DMS53 treated with DMSO at 0.1 percent for 48 hours (cell line): ENCODE measurements around the gene GUCY1A2.
A peak's percentile ranks its signal among the peaks of the same experiment; 100 is the strongest.
"Not testable (repeated sequence)": the region's sequence is repeated elsewhere in the genome, so short reads cannot be mapped to it uniquely, and the experiment has no call there.

Experiments
- DNase-seq: peaks from one replicate; lab custom pipeline; 2025; ENCODE audit not compliant: unreplicated experiment; lab: John Stamatoyannopoulos, UW

The GUCY1A2 gene

GRCh38 chr11:106957030-106957482, 61.2 kb downstream of the GUCY1A2 start:
- no peak for DNase-seq

- DNase-seq: peak; percentile 93
Measured at GRCh38 chr11:106950067-106950491, 68.2 kb downstream of the GUCY1A2 start.

- DNase-seq: no peak
Measured at GRCh38 chr11:106943089-106943488, 75.2 kb downstream of the GUCY1A2 start.

- no peak for DNase-seq
Measured at GRCh38 chr11:106939157-106939556, 79.1 kb downstream of the GUCY1A2 start.

DNA sequence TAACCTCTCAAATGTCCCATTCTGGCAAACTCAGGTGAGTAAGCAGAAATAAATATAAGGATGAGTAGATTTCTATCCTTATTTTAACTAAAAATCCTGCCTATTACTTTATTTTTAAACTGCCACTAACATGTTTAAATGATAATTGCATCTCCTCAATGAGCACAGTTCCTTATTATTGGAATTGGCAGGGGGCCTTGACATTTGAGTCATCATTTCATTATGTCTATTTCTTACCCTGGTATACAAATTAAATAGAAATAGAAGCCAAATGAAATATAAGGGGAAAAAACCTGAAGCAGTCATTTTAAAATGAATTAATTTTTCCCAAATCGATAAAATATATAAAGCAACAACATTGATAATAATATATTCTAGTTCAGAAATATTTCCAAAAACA, 81.2 kb downstream of the GUCY1A2 start:
- no peak for DNase-seq

- DNase-seq: no peak
Measured at GRCh38 chr11:106925245-106925644, 93.0 kb downstream of the GUCY1A2 start.

GRCh38 chr11:106920899-106921509, 97.3 kb downstream of the GUCY1A2 start:
- DNase-seq: no peak

GRCh38 chr11:106917973-106918372, 100.3 kb downstream of the GUCY1A2 start:
- no peak for DNase-seq

GRCh38 chr11:106914409-106914808, 103.9 kb downstream of the GUCY1A2 start:
- no peak for DNase-seq

GRCh38 chr11:106913141-106913540, 105.1 kb downstream of the GUCY1A2 start:
- no peak for DNase-seq

- DNase-seq: no peak
Measured at GRCh38 chr11:106904826-106905225, 113.5 kb downstream of the GUCY1A2 start.

- no peak for DNase-seq
Measured at GRCh38 chr11:106889718-106890117, 128.6 kb downstream of the GUCY1A2 start.

DNA sequence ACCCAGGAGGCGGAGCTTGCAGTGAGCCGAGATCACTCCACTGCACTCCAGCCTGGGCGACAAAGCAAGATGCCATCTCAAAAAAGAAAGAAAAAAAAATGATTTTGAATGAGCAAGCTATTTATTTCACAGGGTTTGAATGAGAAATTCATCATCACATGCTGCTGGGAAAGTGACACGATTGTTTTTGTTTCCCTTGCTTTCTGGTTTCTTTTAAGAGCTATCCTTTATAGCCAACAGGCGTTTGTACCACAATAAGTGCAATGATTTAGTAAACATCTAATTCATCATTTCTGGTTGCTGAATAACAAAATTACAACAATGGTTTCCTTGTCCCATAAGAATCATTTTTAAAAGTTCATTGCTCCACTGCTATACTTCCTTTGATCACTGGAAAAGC, 129.9 kb downstream of the GUCY1A2 start:
- DNase-seq: no peak

- not testable (repeated sequence) for DNase-seq
Measured at GRCh38 chr11:106883693-106884092, 134.6 kb downstream of the GUCY1A2 start.

- DNase-seq: no peak
Measured at GRCh38 chr11:106879832-106880546, 138.3 kb downstream of the GUCY1A2 start.

GRCh38 chr11:106879029-106879428, 139.2 kb downstream of the GUCY1A2 start:
- peak; percentile 99 for DNase-seq

DNA sequence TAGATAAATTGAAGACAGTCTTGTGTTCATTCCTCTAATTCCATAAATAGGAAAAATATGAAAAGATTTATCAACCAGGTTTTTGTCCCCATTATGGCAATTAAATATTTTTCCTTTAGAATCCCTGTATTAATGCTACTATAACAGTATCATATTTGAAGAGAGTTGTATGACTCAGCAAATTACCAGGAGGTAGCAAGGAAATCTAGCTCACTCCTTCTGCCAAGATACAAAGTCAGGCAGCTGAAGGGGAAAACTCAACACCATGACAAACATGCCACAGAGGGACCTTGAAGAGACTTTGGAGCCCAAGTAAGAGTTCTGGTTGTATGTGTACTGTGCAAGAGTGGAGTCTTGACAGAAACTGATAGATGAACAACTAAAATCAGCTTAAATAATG, 143.3 kb downstream of the GUCY1A2 start:
- no peak for DNase-seq

GRCh38 chr11:106872246-106872645, 146.0 kb downstream of the GUCY1A2 start:
- DNase-seq: no peak

GRCh38 chr11:106858200-106858599, 160.1 kb downstream of the GUCY1A2 start:
- no peak for DNase-seq

DNA sequence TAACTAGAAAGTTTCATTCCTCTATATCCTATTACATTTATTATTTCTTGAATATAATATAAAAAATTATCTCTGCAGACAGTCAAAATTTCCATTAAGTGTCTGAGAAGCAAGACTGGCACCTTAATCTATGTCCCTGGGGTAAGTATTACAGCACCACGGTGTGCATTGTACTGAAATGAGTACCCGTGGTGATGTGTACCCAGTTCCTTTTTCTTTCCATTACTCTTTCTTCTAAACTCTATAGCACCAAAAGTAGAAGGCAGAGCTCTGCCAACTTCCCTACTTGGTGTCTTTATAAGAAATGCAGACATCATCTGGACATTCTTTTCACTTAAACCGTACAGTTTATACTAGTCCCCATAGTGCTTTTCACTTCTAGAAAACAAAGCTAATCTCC, 161.7 kb downstream of the GUCY1A2 start:
- DNase-seq: no peak

- no peak for DNase-seq
Measured at GRCh38 chr11:106854429-106854828, 163.8 kb downstream of the GUCY1A2 start.

GRCh38 chr11:106853850-106854401, 164.3 kb downstream of the GUCY1A2 start:
- no peak for DNase-seq
